Measurements from ENCODE around the gene GABRR1.
"Not testable (repeated sequence)": the region's sequence is repeated elsewhere in the genome, so short reads cannot be mapped to it uniquely, and the experiment has no call there.

The GABRR1 gene

GRCh38 chr6:89217299-89217910 lies at the start of gene GABRR1:
TSS of gene GABRR1 (minus strand) at chr6:89217358. CDS start at chr6:89217322, 36 bp downstream.
- no peak for DNase-seq

GRCh38 chr6:89264296-89264695 lies 47.1 kb upstream of the GABRR1 start:
- no peak for DNase-seq

- no peak for DNase-seq
These were observed 43.7 kb upstream of the GABRR1 start for GRCh38 chr6:89260832-89261231.

GRCh38 chr6:89260310-89260709 lies 43.2 kb upstream of the GABRR1 start:
- DNase-seq: no peak

DNA sequence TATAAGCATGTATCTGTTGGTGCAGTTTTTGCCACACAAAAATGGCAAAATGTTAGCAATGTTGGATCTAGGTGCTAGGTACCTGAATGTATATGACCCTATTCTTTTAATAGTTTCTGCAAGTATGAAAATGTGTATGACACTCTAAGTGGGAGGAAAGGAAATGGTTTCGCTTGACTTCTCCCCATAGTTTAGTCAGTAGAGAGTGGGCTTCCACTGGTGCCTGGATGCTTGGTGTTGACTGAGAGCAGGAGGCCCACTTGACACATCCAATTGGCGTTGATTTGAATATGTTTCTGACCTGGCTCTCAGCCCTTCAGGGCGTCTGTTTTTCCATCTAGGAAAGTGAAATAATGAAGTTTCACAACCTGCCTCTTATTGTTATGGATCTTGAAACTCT lies 41.8 kb upstream of the GABRR1 start:
- DNase-seq: no peak

GRCh38 chr6:89257781-89258180 lies 40.6 kb upstream of the GABRR1 start:
- no peak for DNase-seq

DNA sequence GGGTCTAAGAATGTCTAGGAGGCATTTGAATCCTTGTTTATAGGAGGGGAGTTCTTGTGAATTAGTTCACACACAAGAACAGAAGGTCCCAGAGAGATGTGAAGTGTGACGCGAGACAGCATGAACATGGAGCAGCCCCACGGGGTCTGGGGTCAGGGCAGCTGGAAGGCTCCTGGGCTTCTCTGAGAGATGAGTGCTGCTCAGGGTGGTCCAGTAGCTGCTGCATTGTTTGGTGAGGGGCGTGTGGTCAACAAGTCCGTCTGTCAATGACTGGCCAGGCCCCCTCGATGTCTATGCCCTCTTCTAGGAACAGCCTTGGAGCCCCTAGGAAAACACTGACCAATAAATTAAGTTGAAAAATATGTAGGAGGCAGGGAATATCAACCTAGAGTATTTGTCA lies 40.2 kb upstream of the GABRR1 start:
- no peak for DNase-seq

- DNase-seq: no peak
These were observed 38.3 kb upstream of the GABRR1 start for GRCh38 chr6:89255417-89255816.

DNA sequence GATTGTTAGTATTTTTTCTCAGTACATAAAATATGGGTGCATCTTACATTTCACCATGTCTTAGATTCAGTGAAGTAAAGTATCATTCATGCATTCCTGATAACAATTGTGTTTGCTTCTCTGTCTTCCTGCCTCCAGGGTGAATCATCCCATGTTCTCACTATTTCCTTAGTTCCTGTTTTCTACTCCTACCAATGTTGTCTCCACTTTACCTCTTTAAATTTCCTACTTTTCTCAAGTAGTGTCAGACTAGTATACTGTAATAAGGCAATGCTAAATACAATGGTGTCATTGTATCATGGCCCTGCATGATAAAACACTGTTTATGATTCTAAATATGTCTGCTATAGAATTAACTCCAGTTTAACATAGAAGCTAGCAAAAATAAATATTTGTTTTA lies 37.4 kb upstream of the GABRR1 start:
- DNase-seq: no peak

DNA sequence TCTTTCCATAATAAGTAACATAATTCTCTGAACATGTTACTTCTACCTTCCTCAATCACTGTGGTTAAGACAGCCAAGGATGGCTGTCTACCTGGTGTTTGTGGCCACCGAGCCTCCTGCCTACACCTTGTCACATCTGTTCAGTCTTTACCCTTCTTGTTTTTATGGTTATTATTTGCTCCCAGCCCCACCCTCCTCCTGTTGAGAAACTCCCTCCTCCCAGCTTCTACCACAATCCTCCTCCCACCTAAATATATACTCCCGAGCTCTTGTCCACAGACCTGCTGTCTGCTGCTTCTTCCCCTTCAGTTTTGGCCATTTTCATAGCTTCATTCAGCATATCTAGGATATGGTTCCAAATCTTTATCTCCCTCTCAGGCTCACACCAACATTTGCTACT lies 35.7 kb upstream of the GABRR1 start:
- no peak for DNase-seq

GRCh38 chr6:89251976-89252375 lies 34.8 kb upstream of the GABRR1 start:
- DNase-seq: no peak

DNA sequence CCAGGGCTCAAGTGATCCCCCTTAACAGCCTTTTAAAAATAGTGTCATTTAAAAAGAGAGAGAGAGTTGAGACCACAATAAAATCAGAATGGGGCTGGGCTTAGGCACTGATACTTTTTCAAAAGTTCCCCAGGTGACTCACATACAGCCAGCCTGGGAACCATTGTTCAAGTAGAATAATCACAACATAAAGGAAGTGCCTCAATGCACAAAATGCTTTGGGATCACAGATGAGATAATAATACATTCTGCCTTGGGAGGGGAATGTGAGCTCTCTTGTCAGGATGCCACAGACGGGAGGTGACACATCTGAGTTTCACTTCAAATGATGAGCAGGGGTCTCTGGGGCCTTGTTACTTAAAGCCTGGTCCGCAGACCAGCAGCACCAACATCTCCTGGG lies 34.0 kb upstream of the GABRR1 start:
- DNase-seq: no peak

GRCh38 chr6:89250239-89250638 lies 33.1 kb upstream of the GABRR1 start:
- DNase-seq: no peak

DNA sequence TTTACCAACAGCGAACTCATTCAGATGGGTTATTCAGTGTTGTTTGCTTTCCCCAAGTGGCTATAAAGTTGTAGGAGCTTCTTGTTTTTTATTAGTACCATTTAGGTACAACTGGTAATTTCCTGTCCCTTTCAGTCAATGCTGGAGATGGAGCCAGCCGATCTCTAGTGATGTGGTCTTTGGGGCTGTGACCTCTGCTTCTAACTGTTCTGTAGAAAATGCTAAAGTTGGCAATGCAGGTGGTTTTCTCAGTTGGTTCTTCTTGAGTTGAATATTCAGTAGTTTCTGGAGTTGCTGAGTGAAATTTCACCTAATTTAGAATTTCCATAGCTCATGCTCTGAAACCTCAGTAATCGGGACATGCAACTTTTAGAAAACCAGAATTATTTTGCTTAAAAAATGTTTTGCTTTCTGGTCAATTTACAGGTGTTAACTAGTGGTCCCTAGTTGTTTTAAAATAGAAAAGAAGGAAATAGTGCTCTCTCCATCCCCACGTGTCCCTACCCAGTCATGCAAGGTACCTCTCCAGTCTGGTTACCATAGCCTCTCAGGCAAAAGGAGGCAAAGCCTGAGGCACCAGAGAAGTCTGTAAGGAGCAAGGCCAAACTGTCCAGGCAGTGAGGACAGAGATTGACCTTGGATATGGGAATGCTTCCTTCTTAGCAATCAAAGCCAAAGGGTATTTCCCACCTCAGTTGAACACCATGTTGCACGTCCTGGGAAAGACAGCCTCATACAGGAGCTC lies 27.3 kb upstream of the GABRR1 start:
- no peak for DNase-seq

- peak; percentile 3 for DNase-seq
These were observed 26.1 kb upstream of the GABRR1 start for GRCh38 chr6:89243331-89243629.

GRCh38 chr6:89242574-89243330 lies 25.6 kb upstream of the GABRR1 start:
- peak; percentile 65 for DNase-seq

- no peak for DNase-seq
These were observed 22.2 kb upstream of the GABRR1 start for GRCh38 chr6:89239338-89239737.

- DNase-seq: no peak
These were observed 20.0 kb upstream of the GABRR1 start for GRCh38 chr6:89237158-89237557.

DNA sequence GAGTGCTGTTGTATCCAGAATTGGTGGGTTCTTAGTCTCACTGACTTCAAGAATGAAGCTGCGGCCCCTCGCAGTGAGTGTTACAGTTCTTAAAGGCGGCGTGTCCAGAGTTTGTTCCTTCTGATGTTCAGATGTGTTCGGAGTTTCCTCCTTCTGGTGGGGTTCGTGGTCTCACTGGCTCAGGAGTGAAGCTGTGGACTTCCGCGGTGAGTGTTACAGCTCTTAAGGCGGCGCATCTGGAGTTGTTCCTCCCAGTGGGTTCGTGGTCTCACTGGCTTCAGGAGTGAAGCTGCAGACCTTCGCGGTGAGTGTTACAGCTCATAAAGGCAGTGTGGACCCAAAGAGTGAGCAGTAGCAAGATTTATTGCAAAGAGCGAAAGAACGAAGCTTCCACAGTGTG lies 16.4 kb upstream of the GABRR1 start:
- DNase-seq: not testable (repeated sequence)

GRCh38 chr6:89222712-89223039 lies 5.5 kb upstream of the GABRR1 start:
- DNase-seq: no peak

DNA sequence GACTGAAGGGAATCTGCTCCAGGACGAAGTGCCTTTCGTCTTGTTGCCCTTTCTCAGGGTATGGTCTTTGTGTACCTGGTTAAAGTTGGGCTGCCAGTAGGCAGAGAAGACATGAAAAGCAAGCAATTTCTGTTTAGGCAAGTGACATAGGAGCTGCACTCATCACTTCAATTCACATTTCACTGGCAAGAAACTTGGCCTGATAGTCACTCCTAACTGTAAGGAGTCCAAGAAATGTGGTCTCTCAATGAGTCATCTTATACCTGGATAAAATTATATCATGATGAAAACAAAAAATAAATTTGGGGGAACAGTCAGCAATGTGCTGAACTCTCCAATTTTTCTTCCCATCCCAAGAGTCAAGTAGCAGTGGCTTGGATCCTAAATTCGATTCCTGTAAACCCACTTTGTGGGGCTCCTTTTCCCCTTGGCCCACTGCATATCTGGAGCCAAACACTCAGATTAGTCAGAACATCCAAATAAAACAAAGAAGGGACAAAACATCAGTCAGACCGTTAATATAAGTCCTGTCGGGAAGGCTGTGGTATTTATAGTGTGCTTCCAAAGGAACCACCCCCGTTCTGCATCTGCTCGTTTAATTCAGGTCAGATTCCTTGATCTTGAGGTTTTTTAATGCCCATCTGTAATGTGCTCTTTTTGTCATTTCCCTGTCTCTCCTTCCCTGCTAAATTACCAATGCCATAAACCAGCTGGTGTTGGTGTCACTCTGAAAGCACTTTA lies 5.0 kb upstream of the GABRR1 start:
- DNase-seq: no peak

GRCh38 chr6:89221129-89221528 lies 4.0 kb upstream of the GABRR1 start:
- no peak for DNase-seq

DNA sequence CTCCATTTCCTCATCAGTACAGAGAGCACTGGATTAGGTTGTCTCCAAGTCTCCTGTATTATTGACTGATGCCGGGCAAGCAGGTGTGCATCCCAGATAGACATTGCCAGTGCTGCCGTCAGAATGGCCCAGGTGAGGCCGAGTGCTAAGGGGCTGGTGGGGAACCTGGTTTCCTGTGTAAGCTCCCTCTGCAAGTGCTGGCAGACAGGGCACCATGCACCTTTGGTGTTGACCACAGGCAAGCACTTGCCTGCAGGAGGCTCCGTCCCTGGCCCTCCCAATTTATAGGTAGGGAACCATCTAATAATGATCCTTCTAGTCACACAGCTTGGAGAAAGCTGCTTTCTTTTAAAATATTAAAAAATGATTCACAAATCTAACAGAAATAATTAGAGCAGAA lies 747 bp downstream of the GABRR1 start:
- no peak for DNase-seq

DNA sequence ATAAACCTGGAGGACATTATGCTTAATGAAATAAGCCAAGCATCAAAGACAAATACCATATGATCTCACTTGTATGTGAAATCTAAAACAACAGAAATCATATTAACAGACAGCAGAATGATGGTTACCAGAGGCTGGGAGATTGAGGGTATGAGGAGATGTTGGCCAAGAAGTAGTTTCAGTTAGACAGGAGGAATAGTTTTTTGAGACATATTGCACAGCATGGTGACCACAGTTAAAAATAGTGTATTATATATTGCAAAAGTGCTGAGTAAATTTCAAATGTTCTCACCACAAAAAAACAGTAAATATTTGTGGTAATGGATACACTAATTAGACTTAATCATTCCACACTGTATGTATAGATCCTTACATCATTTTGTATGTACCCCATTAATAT lies 1.8 kb downstream of the GABRR1 start:
- DNase-seq: no peak

Measured in fibroblast of upper back skin (primary cell).